ENCODE results near the gene PARP6.
"Not testable (repeated sequence)": the region's sequence is repeated elsewhere in the genome, so short reads cannot be mapped to it uniquely, and the experiment has no call there.

The PARP6 gene

GRCh38 chr15:72281713-72282112 is 9.4 kb upstream of the PARP6 start:
- DNase-seq (ENCODE audit: low read depth in 1 of 2, low spot score in 1 of 2), result no peak

GRCh38 chr15:72280751-72281150 is 8.4 kb upstream of the PARP6 start:
- DNase-seq (ENCODE audit: low read depth in 1 of 2, low spot score in 1 of 2), result no peak

GRCh38 chr15:72278737-72279136 is 6.4 kb upstream of the PARP6 start:
- no peak for DNase-seq (ENCODE audit: low read depth in 1 of 2, low spot score in 1 of 2)

GRCh38 chr15:72276326-72276700 is 4.0 kb upstream of the PARP6 start:
- DNase-seq (ENCODE audit: low read depth in 1 of 2, low spot score in 1 of 2), result no peak

GRCh38 chr15:72275635-72276325 is 3.4 kb upstream of the PARP6 start:
- not testable (repeated sequence) for DNase-seq (ENCODE audit: low read depth in 1 of 2, low spot score in 1 of 2)

- no peak for DNase-seq (ENCODE audit: low read depth in 1 of 2, low spot score in 1 of 2)
Measured at GRCh38 chr15:72272997-72273352, 621 bp upstream of the PARP6 start.

GRCh38 chr15:72271895-72272212 is 500 bp downstream of the PARP6 start:
- no peak for DNase-seq (ENCODE audit: low read depth in 1 of 2, low spot score in 1 of 2)

GRCh38 chr15:72271221-72271620 is 1.1 kb downstream of the PARP6 start:
- no peak for DNase-seq (ENCODE audit: low read depth in 1 of 2, low spot score in 1 of 2)

GRCh38 chr15:72269739-72270138 is 2.6 kb downstream of the PARP6 start:
- DNase-seq (ENCODE audit: low read depth in 1 of 2, low spot score in 1 of 2), result no peak

GRCh38 chr15:72265031-72265430 is 7.3 kb downstream of the PARP6 start:
- no peak for DNase-seq (ENCODE audit: low read depth in 1 of 2, low spot score in 1 of 2)

GRCh38 chr15:72252663-72253299 is 19.6 kb downstream of the PARP6 start:
- DNase-seq (ENCODE audit: low read depth in 1 of 2, low spot score in 1 of 2), result no peak

- DNase-seq (ENCODE audit: low read depth in 1 of 2, low spot score in 1 of 2), result no peak
Measured at GRCh38 chr15:72249142-72249810, 23.1 kb downstream of the PARP6 start.

- no peak for DNase-seq (ENCODE audit: low read depth in 1 of 2, low spot score in 1 of 2)
Measured at GRCh38 chr15:72248514-72248913, 23.8 kb downstream of the PARP6 start.

GRCh38 chr15:72242775-72243370 is 29.5 kb downstream of the PARP6 start:
- DNase-seq (ENCODE audit: low read depth in 1 of 2, low spot score in 1 of 2), result no peak

GRCh38 chr15:72239652-72240051 is 32.7 kb downstream of the PARP6 start:
- no peak for DNase-seq (ENCODE audit: low read depth in 1 of 2, low spot score in 1 of 2)

- no peak for DNase-seq (ENCODE audit: low read depth in 1 of 2, low spot score in 1 of 2)
Measured at GRCh38 chr15:72238586-72238985, 33.8 kb downstream of the PARP6 start.

- DNase-seq (ENCODE audit: low read depth in 1 of 2, low spot score in 1 of 2), result no peak
Measured at GRCh38 chr15:72237853-72238224, 34.5 kb downstream of the PARP6 start.

- peak; percentile 40 to 78 for DNase-seq (ENCODE audit: low read depth in 1 of 2, low spot score in 1 of 2)
Measured at GRCh38 chr15:72237029-72237852, 35.1 kb downstream of the PARP6 start.

GRCh38 chr15:72236381-72237003 is 35.9 kb downstream of the PARP6 start:
- DNase-seq (ENCODE audit: low read depth in 1 of 2, low spot score in 1 of 2), result no peak

- DNase-seq (ENCODE audit: low read depth in 1 of 2, low spot score in 1 of 2), result no peak
Measured at GRCh38 chr15:72235298-72235697, 37.1 kb downstream of the PARP6 start.

GRCh38 chr15:72233769-72234168 is 38.6 kb downstream of the PARP6 start:
- DNase-seq (ENCODE audit: low read depth in 1 of 2, low spot score in 1 of 2), result no peak
